IMR-90 (cell line): ENCODE measurements around the gene VSIG4. TPM values are rescaled to one million over a fixed set of nuclear protein-coding genes. Genes with fewer than 3 reads are reported as not detected.

Experiments
- ATAC-seq: fragments of 200-7000 bp; cut with Tn5 transposase; 2 replicates; pipeline ENCODE4 v1.9.1; 2020; ENCODE audit warnings: low read depth, mild to moderate bottlenecking, moderate library complexity
- BruUV-seq: library from RNA; stranded (reverse); fragments of 400-500 nt; replicated peaks from 2 replicates; lab custom pipeline; 2021; lab: Mats Ljungman, UMichigan
- CTCF ChIA-PET: fragments of 300-600 bp; formaldehyde crosslinking; extraction: SDS; loops from one replicate; lab custom pipeline; 2021; ENCODE audit warnings: antibody characterized with exemption; lab: Yijun Ruan, JAX
- POLR2A ChIA-PET: fragments of 300-600 bp; sonication (Branson Sonifier 250); formaldehyde crosslinking; loops from one replicate; lab custom pipeline; 2022; ENCODE audit warnings: antibody characterized with exemption; ENCODE audit not compliant: unreplicated experiment; lab: Charles Lee
- DNase-seq: peaks from one replicate; pipeline ENCODE4 v3.0.0; 2013
- H2AFZ ChIP-seq: replicated peaks from 2 replicates; pipeline ENCODE3; 2013; ENCODE audit warnings: low read length, mild to moderate bottlenecking; ENCODE audit not compliant: poor library complexity
- H2AK5ac ChIP-seq: 2 replicates; pipeline ENCODE4 v1.6.1; 2013; ENCODE audit warnings: low read depth, low read length, inconsistent platforms
- H2AK9ac ChIP-seq: replicated peaks from 2 replicates; pipeline ENCODE3; 2013; ENCODE audit warnings: mild to moderate bottlenecking, low read depth, low read length, moderate library complexity; ENCODE audit not compliant: poor library complexity
- H2BK120ac ChIP-seq: 2 replicates; pipeline ENCODE4 v1.6.1; 2013; ENCODE audit warnings: low read depth, low read length, inconsistent platforms
- H2BK15ac ChIP-seq: 3 replicates; pipeline ENCODE4 v1.6.1; 2013; ENCODE audit warnings: low read depth, low read length, inconsistent platforms
- H2BK20ac ChIP-seq: 2 replicates; pipeline ENCODE4 v1.6.1; 2013; ENCODE audit warnings: low read depth, mild to moderate bottlenecking, inconsistent platforms, low read length, moderate library complexity
- H2BK5ac ChIP-seq: 2 replicates; pipeline ENCODE4 v1.6.1; 2013; ENCODE audit warnings: mild to moderate bottlenecking, low read depth, low read length, inconsistent platforms; ENCODE audit not compliant: poor library complexity, severe bottlenecking
- H3K14ac ChIP-seq: replicated peaks from 2 replicates; pipeline ENCODE4 v1.6.1; 2013; ENCODE audit warnings: low read depth, low read length, inconsistent platforms
- H3K18ac ChIP-seq: 2 replicates; pipeline ENCODE4 v1.6.1; 2013; ENCODE audit warnings: low read depth, low read length, control low read depth
- H3K23ac ChIP-seq: 2 replicates; pipeline ENCODE4 v1.6.1; 2013; ENCODE audit warnings: low read depth, low read length, inconsistent platforms
- H3K27ac ChIP-seq: 2 replicates; pipeline ENCODE4 v1.5.1; 2013; ENCODE audit warnings: mild to moderate bottlenecking, control low read depth, low read length; ENCODE audit not compliant: insufficient read depth
- H3K27me3 ChIP-seq: 2 replicates; pipeline ENCODE4 v1.6.1; 2013; ENCODE audit warnings: low read length; ENCODE audit not compliant: control insufficient read depth, insufficient read depth
- H3K36me3 ChIP-seq: 2 replicates; pipeline ENCODE4 v1.6.1; 2013; ENCODE audit warnings: low read length, mixed read lengths; ENCODE audit not compliant: control insufficient read depth, insufficient read depth
- H3K4ac ChIP-seq: 2 replicates; pipeline ENCODE4 v1.6.1; 2013; ENCODE audit warnings: low read depth, low read length, inconsistent platforms
- H3K4me1 ChIP-seq: 2 replicates; pipeline ENCODE4 v1.6.1; 2013; ENCODE audit warnings: low read length, mixed read lengths; ENCODE audit not compliant: control insufficient read depth, insufficient read depth
- H3K4me2 ChIP-seq: 2 replicates; pipeline ENCODE4 v1.6.1; 2013; ENCODE audit warnings: low read depth, mild to moderate bottlenecking, control low read depth, low read length, moderate library complexity
- H3K4me3 ChIP-seq: 2 replicates; pipeline ENCODE4 v1.5.1; 2013; ENCODE audit warnings: low read depth, mild to moderate bottlenecking, control low read depth, low read length, moderate library complexity; ENCODE audit not compliant: insufficient read depth
- H3K56ac ChIP-seq: 2 replicates; pipeline ENCODE4 v1.6.1; 2013; ENCODE audit warnings: low read length, inconsistent platforms; ENCODE audit not compliant: insufficient read depth; ENCODE audit errors: extremely low read depth
- H3K79me1 ChIP-seq, 2 experiments: 2 replicates each; pipeline ENCODE4 v1.6.1; 2013; ENCODE audit warnings: low read length in 2 of 2, inconsistent platforms in 1 of 2, low read depth in 1 of 2
- H3K9ac ChIP-seq: 2 replicates; pipeline ENCODE4 v1.6.1; 2013; ENCODE audit warnings: low read depth, low read length, control low read depth
- H3K9me1 ChIP-seq: 2 replicates; pipeline ENCODE4 v1.6.1; 2013; ENCODE audit warnings: low read length, inconsistent platforms; ENCODE audit not compliant: insufficient read depth
- H3K9me3 ChIP-seq: 2 replicates; pipeline ENCODE4 v1.6.1; 2013; ENCODE audit warnings: low read length; ENCODE audit not compliant: control insufficient read depth, insufficient read depth
- H4K20me1 ChIP-seq: 2 replicates; pipeline ENCODE4 v1.6.1; 2013; ENCODE audit warnings: low read length, inconsistent platforms; ENCODE audit not compliant: insufficient read depth
- H4K5ac ChIP-seq: 2 replicates; pipeline ENCODE4 v1.6.1; 2013; ENCODE audit warnings: mild to moderate bottlenecking, low read depth, low read length, control low read depth
- H4K8ac ChIP-seq, 2 experiments: 2 replicates each; pipeline ENCODE4 v1.6.1; 2013; ENCODE audit warnings: low read depth in 2 of 2, low read length in 2 of 2, control low read depth in 1 of 2, inconsistent platforms in 1 of 2
- H4K91ac ChIP-seq: 2 replicates; pipeline ENCODE4 v1.6.1; 2013; ENCODE audit warnings: low read depth, low read length, inconsistent platforms; ENCODE audit not compliant: insufficient read depth
- CEBPB ChIP-seq: IDR thresholded peaks from 2 replicates; pipeline ENCODE4 v1.6.1; 2012; ENCODE audit warnings: low read depth, low read length, improper control_type of control experiment
- MAFK ChIP-seq: IDR thresholded peaks from 2 replicates; pipeline ENCODE4 v1.6.1; 2012; ENCODE audit warnings: low read depth, low read length, improper control_type of control experiment
- USF2 ChIP-seq: fragments of 150-350 bp; IDR thresholded peaks from 2 replicates; pipeline ENCODE4 v1.6.1; 2017; ENCODE audit warnings: mild to moderate bottlenecking, antibody characterized with exemption, low read length, low read depth
- WGBS, 2 experiments: methylation state at CpG; one replicate each; pipeline versions ENCODE4 v1.1.5 to v1.1.7; 2013; ENCODE audit warnings: missing lambda C conversion rate in 2 of 2; ENCODE audit not compliant: insufficient read length in 1 of 2; ENCODE audit errors: extremely low coverage in 2 of 2; 5-methylcytosine and 5-hydroxymethylcytosine counted together
- dilution Hi-C: fragments of 300-500 bp; cut with HindIII; formaldehyde crosslinking; loops from one replicate; pipeline ENCODE4 v1.14.3; 2018; ENCODE audit warnings: low sequenced_read_pairs; ENCODE audit not compliant: unreplicated experiment
- in situ Hi-C: fragments of 300-500 bp; cut with MboI; formaldehyde crosslinking; loops from 3 replicates; pipeline ENCODE4 v1.14.3; 2019; ENCODE audit warnings: low sequenced_read_pairs, inconsistent platforms, mixed read lengths
- intact Hi-C: fragments of 100-400 bp; cut with micrococcal nuclease; formaldehyde crosslinking; loops from 2 replicates; pipeline ENCODE4 v1.10.0; 2022
- polyA plus RNA-seq, 3 experiments: library from polyadenylated mRNA; depleted of rRNA; stranded (reverse); fragments of >200 nt; gene quantifications; 2 replicates each; pipeline ENCODE4 v1.2.3, GENCODE V29; 2012; ENCODE audit warnings: low replicate concordance in 1 of 3
- total RNA-seq: library from RNA; depleted of rRNA; stranded (reverse); fragments of >200 nt; gene quantifications from 2 replicates; pipeline ENCODE4 v1.2.3, GENCODE V29; 2012
- TF ChIP-seq, protein P1 (sequence below): fragments of 150-350 bp; IDR thresholded peaks from 2 replicates; pipeline ENCODE4 v1.6.1; 2016; ENCODE audit warnings: low read depth, mild to moderate bottlenecking, low read length, moderate library complexity, borderline replicate concordance

VSIG4 gene
- total and polyA plus RNA-seq, 2 of the 4 experiments (the other 2 are of a cell fraction), result not detected

GRCh38 chrX:65997978-65998717, 41.7 kb downstream of the VSIG4 start:
- Histone ChIP-seq H3K56ac (no peak overlapping the region), H3K79me1 (no peaks in the 10 kb centered on the region), H3K9me3 (no peaks in the 10 kb centered on the region), H3K23ac (no peak overlapping the region), H2BK20ac (no peak overlapping the region), H4K91ac (no peak overlapping the region), H2AK9ac (no peak overlapping the region), H3K27me3 (peaks cover 3% of the 10 kb centered on the region), H3K36me3 (no peaks in the 10 kb centered on the region), H2BK120ac (no peak overlapping the region), H3K9ac (no peak overlapping the region), H3K4me1 (no peaks in the 10 kb centered on the region), H4K20me1 (no peaks in the 10 kb centered on the region), H2AFZ (no peak overlapping the region), H3K18ac (no peak overlapping the region), H3K4me3 (no peak overlapping the region), H2BK5ac (no peak overlapping the region), H3K27ac (no peak overlapping the region), H3K14ac (no peak overlapping the region), H3K4ac (no peak overlapping the region), H2BK15ac (no peak overlapping the region), H3K4me2 (no peak overlapping the region), H4K8ac (no peak overlapping the region), H4K5ac (no peak overlapping the region), H2AK5ac (no peak overlapping the region), H3K9me1 (no peaks in the 10 kb centered on the region)
- in situ Hi-C loops (no loop called here), intact Hi-C loops (no loop called here), dilution Hi-C loops (no loop called here)
- POLR2A ChIA-PET, result no interaction called here
- DNase-seq (no peak), ATAC-seq (no peak)
- BruUV-seq, result no TSS peak
- no peak for TF ChIP-seq CEBPB
- TF ChIP-seq, protein P1, sequence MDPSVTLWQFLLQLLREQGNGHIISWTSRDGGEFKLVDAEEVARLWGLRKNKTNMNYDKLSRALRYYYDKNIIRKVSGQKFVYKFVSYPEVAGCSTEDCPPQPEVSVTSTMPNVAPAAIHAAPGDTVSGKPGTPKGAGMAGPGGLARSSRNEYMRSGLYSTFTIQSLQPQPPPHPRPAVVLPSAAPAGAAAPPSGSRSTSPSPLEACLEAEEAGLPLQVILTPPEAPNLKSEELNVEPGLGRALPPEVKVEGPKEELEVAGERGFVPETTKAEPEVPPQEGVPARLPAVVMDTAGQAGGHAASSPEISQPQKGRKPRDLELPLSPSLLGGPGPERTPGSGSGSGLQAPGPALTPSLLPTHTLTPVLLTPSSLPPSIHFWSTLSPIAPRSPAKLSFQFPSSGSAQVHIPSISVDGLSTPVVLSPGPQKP, result no peak
- TF ChIP-seq MAFK, result no peak
- no peak for TF ChIP-seq USF2
- WGBS, 2 experiments, result 67% methylated on average over 1 of the region's 2 CpGs; no CpG with 5 or more reads in 1 of the 2 experiments
- CTCF ChIA-PET, result no interaction called here
